ENCODE measurements around the gene NIFK.
"Not testable (repeated sequence)": the region's sequence is repeated elsewhere in the genome, so short reads cannot be mapped to it uniquely, and the experiment has no call there.

Gene NIFK

GRCh38 chr2:121717529-121717928, 19.1 kb downstream of the NIFK start:
- Histone ChIP-seq H3K4me3 (replicated peaks; ENCODE audit: insufficient read depth, low read length) (no peak overlapping the region), H3K27me3 (ENCODE audit: insufficient read depth, poor library complexity, severe bottlenecking) (no peaks in the 10 kb centered on the region), H3K27ac (replicated peaks) (no peak overlapping the region)
- no peak for TF ChIP-seq REST (IDR thresholded peaks at IDR 0.05; ENCODE audit: insufficient replicate concordance, low read depth)
- TF ChIP-seq CTCF (IDR thresholded peaks at IDR 0.05; ENCODE audit: insufficient read depth, low read length): no peak
- no peak for TF ChIP-seq POLR2AphosphoS5 (IDR thresholded peaks at IDR 0.05; ENCODE audit: low read depth)
- TF ChIP-seq GABPA (IDR thresholded peaks at IDR 0.05; ENCODE audit: low read depth): no peak
- TF ChIP-seq SPI1 (IDR thresholded peaks at IDR 0.05; ENCODE audit: borderline replicate concordance, low read depth): no peak
- no peak for DNase-seq (ENCODE audit: low read depth in 1 of 2, low spot score in 1 of 2)

- Histone ChIP-seq H3K27me3 (ENCODE audit: insufficient read depth, poor library complexity, severe bottlenecking) (no peaks in the 10 kb centered on the region), H3K27ac (replicated peaks) (no peak overlapping the region), H3K4me3 (replicated peaks; ENCODE audit: insufficient read depth, low read length) (no peak overlapping the region)
- TF ChIP-seq CTCF (IDR thresholded peaks at IDR 0.05; ENCODE audit: insufficient read depth, low read length) (no peak), GABPA (IDR thresholded peaks at IDR 0.05; ENCODE audit: low read depth) (no peak), SPI1 (IDR thresholded peaks at IDR 0.05; ENCODE audit: borderline replicate concordance, low read depth) (no peak), REST (IDR thresholded peaks at IDR 0.05; ENCODE audit: insufficient replicate concordance, low read depth) (no peak), POLR2AphosphoS5 (IDR thresholded peaks at IDR 0.05; ENCODE audit: low read depth) (no peak)
- DNase-seq (ENCODE audit: low read depth in 1 of 2, low spot score in 1 of 2): no peak
These were observed 20.5 kb downstream of the NIFK start for GRCh38 chr2:121716126-121716525.

GRCh38 chr2:121711481-121711880, 25.2 kb downstream of the NIFK start:
- not testable (repeated sequence) for H3K27me3 ChIP-seq (ENCODE audit: insufficient read depth, poor library complexity, severe bottlenecking); DNase-seq (ENCODE audit: low read depth in 1 of 2, low spot score in 1 of 2); H3K27ac ChIP-seq (replicated peaks); H3K4me3 ChIP-seq (replicated peaks; ENCODE audit: insufficient read depth, low read length)

- H3K27me3 ChIP-seq (ENCODE audit: insufficient read depth, poor library complexity, severe bottlenecking): no peaks in the 10 kb centered on the region
- H3K4me3 ChIP-seq (replicated peaks; ENCODE audit: insufficient read depth, low read length): no peak overlapping the region
- no peak for DNase-seq (ENCODE audit: low read depth in 1 of 2, low spot score in 1 of 2)
- H3K27ac ChIP-seq (replicated peaks): no peak overlapping the region
- TF ChIP-seq REST (IDR thresholded peaks at IDR 0.05; ENCODE audit: insufficient replicate concordance, low read depth) (no peak), CTCF (IDR thresholded peaks at IDR 0.05; ENCODE audit: insufficient read depth, low read length) (no peak), POLR2AphosphoS5 (IDR thresholded peaks at IDR 0.05; ENCODE audit: low read depth) (no peak), SPI1 (IDR thresholded peaks at IDR 0.05; ENCODE audit: borderline replicate concordance, low read depth) (no peak), GABPA (IDR thresholded peaks at IDR 0.05; ENCODE audit: low read depth) (no peak)
These were observed 26.1 kb downstream of the NIFK start for GRCh38 chr2:121710470-121711170.

Measured in HL-60 (cell line).